Tibial artery (tissue), 4 donors: ENCODE measurements around the gene EFHD1.

Experiments used
- DNase-seq, 2 donors: peaks; one replicate each; pipeline ENCODE4 v3.0.0-alpha.2; 2019
- H3K27ac ChIP-seq, 2 donors: fragments of 200-600 bp; sonication (generic) in 1 of 2; 1 replicate in 1 of 2; 2 replicates in 1 of 2; pipeline ENCODE4 v1.5.1; 2018 to 2019; ENCODE audit warnings: mild to moderate bottlenecking in 1 of 2
- H3K27me3 ChIP-seq, 2 donors: fragments of 200-600 bp; sonication (generic) in 1 of 2; one replicate each; pipeline versions ENCODE4 v1.5.1 to v1.6.0; 2016 to 2019
- H3K36me3 ChIP-seq, 3 donors: fragments of 200-600 bp; sonication (generic) in 2 of 3; one replicate each; pipeline ENCODE4 v1.5.1; 2016 to 2019; ENCODE audit warnings: mild to moderate bottlenecking in 2 of 3
- H3K4me1 ChIP-seq, 4 donors: fragments of 200-600 bp; sonication (generic) in 2 of 4; 1 replicate in 3 of 4; 2 replicates in 1 of 4; pipeline ENCODE4 v1.5.1; 2016 to 2019
- H3K4me3 ChIP-seq, 2 donors: fragments of 200-600 bp; sonication (generic) in 1 of 2; 1 replicate in 1 of 2; 2 replicates in 1 of 2; pipeline ENCODE4 v1.5.1; 2018 to 2019; ENCODE audit warnings: mild to moderate bottlenecking in 2 of 2
- H3K9me3 ChIP-seq, 3 donors: fragments of 200-600 bp; sonication (generic) in 1 of 3; one replicate each; pipeline ENCODE4 v1.5.1; 2016 to 2019
- CTCF ChIP-seq, 2 experiments: fragments of 200-600 bp in 1 of 2; fragments of 450-650 bp in 1 of 2; IDR thresholded peaks; one replicate each; pipeline ENCODE4 v1.5.1; 2017 to 2019; ENCODE audit warnings: antibody characterized with exemption in 2 of 2, mild to moderate bottlenecking in 1 of 2, moderate library complexity in 1 of 2
- intact Hi-C: fragments of 100-400 bp; cut with DNase I; formaldehyde crosslinking; loops from one replicate; pipeline ENCODE4 v1.15.0; 2023; ENCODE audit warnings: low total_unique reads

EFHD1 gene

GRCh38 chr2:232653441-232653840 lies 20.0 kb downstream of the EFHD1 start:
- no peaks in the 10 kb centered on the region for H3K9me3 ChIP-seq
- H3K36me3 ChIP-seq, result no peaks in the 10 kb centered on the region
- peaks cover 0 to 97% (median 43%) of the 10 kb centered on the region in 4 donors for H3K4me1 ChIP-seq
- H3K4me3 ChIP-seq, result no peak overlapping the region
- intact Hi-C loops, result no loop called here
- no peak for TF ChIP-seq CTCF (IDR thresholded peaks at IDR 0.05)
- H3K27ac ChIP-seq, result peak overlapping the region; percentile 74
- no peaks in the 10 kb centered on the region for H3K27me3 ChIP-seq
- DNase-seq, result no peak

- Histone ChIP-seq H3K27ac (peak overlapping the region; percentile 74), H3K4me1 (peaks cover 4 to 96% (median 54%) of the 10 kb centered on the region in 4 donors), H3K36me3 (no peaks in the 10 kb centered on the region), H3K9me3 (no peaks in the 10 kb centered on the region), H3K27me3 (no peaks in the 10 kb centered on the region), H3K4me3 (no peak overlapping the region)
- peak; percentile 61 to 88 for DNase-seq
- intact Hi-C loops, result no loop called here
- TF ChIP-seq CTCF (IDR thresholded peaks at IDR 0.05), result no peak
Measured at GRCh38 chr2:232655392-232655791, 22.0 kb downstream of the EFHD1 start.

- Histone ChIP-seq H3K4me3 (no peak overlapping the region), H3K27me3 (no peaks in the 10 kb centered on the region), H3K4me1 (peaks cover 4 to 67% (median 41%) of the 10 kb centered on the region in 4 donors), H3K36me3 (peaks cover under 1 to 7% (median 2%) of the 10 kb centered on the region in 3 donors), H3K27ac (peak overlapping the region; percentile 55 to 64), H3K9me3 (no peaks in the 10 kb centered on the region)
- no peak for DNase-seq
- intact Hi-C loops, result no loop called here
- no peak for TF ChIP-seq CTCF (IDR thresholded peaks at IDR 0.05)
Measured at GRCh38 chr2:232658217-232658785, 24.9 kb downstream of the EFHD1 start.

- intact Hi-C loops, result no loop called here
- Histone ChIP-seq H3K36me3 (peaks cover 10 to 17% (median 12%) of the 10 kb centered on the region in 3 donors), H3K4me3 (peak overlapping the region in 1 of 2 donors; percentile 5), H3K9me3 (no peaks in the 10 kb centered on the region), H3K4me1 (peaks cover 4 to 57% (median 36%) of the 10 kb centered on the region in 4 donors), H3K27me3 (no peaks in the 10 kb centered on the region), H3K27ac (peak overlapping the region; percentile 55 to 64)
- DNase-seq, result no peak
- TF ChIP-seq CTCF (IDR thresholded peaks at IDR 0.05), result no peak
Measured at GRCh38 chr2:232659359-232659758, 26.0 kb downstream of the EFHD1 start.

- H3K27ac ChIP-seq, result no peak overlapping the region
- H3K9me3 ChIP-seq, result no peaks in the 10 kb centered on the region
- H3K4me1 ChIP-seq, result peaks cover 4 to 46% (median 18%) of the 10 kb centered on the region in 4 donors
- H3K4me3 ChIP-seq, result no peak overlapping the region
- no peak for TF ChIP-seq CTCF (IDR thresholded peaks at IDR 0.05)
- DNase-seq, result no peak
- H3K27me3 ChIP-seq, result no peaks in the 10 kb centered on the region
- H3K36me3 ChIP-seq, result peaks cover 35 to 37% (median 36%) of the 10 kb centered on the region in 3 donors
- intact Hi-C loops, result no loop called here
Measured at GRCh38 chr2:232662486-232663260, 29.3 kb downstream of the EFHD1 start.
